GM19023 (cell line): ENCODE data around the gene RAB44.

ENCODE experiments used
- ATAC-seq: cut with Tn5 transposase; IDR thresholded peaks from one replicate; pipeline ENCODE4 v1.9.1; 2021; ENCODE audit warnings: mild to moderate bottlenecking, moderate library complexity; ENCODE audit not compliant: unreplicated experiment

Gene RAB44

DNA sequence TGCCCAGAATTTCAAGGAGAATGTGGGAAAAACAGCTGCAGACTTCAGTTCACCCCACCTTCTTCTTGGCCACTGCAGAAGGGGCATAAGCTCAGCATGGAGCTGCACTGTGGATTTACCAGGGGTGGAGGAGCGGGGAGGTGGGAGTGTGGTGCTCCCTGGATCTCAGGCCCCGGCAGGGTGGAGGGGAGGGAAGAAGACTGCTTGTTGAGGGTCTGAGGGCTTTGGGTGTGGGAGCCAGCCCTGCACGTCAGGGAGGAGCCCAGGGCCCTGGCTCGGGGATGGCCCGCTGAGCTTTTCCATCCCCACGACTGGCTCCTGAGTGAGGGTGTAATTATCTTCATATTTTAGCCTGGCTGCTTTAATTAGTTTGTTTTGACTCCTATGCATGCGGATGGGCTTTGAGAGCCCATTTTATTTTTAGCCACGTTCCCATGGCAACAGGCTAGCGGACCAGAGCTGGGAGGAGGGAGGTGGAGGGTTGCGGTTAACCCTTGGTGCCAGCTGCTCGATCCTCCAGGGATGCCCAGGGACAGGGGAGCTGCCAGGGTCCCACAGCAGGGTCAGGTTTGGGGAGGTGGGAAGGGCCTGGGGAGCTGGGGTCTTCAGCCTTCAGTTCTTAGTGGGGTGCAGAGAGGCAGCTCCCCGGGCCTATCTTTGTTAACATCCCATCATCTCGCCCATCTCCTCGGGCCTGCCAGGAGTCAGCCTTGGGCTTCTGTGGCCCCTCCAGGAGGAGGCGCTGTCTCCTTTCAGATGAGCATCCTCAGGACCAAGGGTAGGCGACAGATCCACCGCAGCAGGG lies 68.2 kb downstream of the RAB44 start:
- peak; percentile 88 for ATAC-seq

DNA sequence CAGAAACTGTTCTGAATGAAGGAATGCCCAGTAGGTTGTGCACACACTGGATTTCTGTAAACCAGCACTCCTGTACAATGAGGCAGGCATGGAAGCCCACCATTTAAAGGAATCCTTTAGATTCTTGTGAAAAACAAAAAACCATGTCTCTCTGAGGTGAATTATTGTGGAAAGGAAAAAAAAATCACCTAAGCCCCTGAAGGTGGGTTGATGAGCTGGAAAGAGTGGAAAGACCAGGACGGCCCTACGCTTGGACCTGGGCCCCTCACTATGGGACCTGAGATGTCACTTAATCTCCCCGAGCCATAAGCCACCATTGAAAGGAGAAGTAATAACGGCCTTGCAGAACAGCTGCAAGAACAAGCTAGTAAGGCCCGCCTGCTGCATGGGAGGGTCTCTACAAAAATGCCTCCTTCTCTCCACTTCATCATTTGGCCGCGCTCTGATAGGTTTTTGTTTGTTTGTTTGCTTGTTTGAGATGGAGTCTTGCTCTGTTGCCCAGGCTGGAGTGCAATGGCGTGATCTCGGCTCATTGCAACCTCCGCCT lies 68.8 kb downstream of the RAB44 start:
- ATAC-seq = no peak

DNA sequence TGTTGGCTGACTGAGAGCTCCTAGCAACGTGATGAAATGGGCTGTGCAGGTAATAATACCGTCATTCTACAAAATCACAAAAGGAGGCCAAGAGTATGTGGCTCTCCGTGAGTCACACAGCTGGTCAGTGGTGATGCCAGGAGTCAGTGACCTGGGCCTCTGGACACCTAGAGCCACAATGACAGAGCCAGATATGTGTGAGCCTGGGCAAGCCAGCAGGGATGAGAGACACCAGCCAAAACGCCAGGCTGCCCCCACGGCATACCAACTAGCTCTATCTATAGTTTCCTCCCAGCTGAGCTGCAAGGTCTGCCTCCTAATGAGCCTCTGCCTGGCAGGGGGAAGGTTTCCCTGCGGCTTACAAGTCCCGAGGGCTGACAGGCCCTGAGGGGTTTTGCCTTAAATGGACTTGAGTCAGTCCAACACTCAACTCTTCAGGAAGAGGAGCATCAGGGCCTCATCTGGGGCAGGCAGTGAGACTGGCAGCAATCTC lies 71.6 kb downstream of the RAB44 start:
- no peak for ATAC-seq

DNA sequence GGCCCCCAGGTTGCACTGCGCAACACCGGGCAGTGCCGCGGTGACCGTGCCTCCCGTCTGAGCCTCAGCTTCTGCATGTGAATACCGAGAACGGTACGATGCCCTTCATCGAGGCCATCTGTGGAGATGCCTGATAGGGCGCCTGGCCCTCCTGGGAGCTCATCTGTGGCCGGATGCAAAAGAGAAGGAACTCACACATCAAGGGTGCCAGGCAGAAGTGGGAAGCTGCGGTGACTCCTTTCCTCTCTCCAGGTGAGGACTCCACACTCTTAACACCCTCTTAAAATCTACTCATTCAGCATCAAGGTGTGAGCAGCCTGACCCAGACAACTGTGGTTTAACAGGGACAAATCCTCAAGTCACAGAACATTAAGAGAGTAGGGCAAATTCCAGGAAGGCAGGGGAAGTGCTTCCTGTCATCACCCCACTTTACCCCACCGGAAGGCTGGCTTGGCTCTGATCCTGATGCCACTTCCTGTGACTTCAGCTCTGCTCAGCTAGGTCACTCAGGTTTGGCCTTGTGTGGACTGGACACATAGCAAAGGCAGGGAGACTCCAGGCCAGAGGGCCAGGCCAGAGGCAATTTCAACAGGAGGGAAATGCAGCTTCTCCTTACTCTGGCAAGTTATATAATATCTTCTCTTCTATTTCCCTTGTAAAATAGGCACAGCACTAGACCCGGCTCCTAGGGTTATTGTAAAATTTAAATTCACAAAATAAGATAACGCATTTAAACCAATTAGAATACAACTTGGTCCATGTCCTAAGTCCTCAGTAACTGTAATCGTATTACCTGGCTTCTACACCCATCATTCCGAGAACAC lies 72.3 kb downstream of the RAB44 start:
- ATAC-seq = no peak

DNA sequence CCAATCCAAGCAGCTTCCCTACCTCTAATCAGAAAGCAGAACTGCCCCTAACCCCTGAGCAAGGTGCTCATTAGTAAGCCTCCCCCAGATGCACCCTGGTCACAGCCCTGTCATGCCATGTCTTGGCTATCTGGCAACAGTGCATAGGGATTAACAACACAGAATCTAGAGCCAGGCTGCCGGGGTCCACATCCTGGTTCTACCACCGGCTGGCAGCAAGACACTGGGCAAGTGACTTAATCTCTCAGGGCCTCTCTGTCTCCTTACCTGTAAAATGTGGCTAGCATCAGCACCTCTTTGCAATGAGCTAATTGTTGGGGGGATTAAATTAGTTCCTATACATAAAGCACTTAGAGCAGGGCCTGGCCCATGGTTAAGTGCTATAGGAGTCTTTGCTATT lies 73.5 kb downstream of the RAB44 start:
- ATAC-seq = no peak

DNA sequence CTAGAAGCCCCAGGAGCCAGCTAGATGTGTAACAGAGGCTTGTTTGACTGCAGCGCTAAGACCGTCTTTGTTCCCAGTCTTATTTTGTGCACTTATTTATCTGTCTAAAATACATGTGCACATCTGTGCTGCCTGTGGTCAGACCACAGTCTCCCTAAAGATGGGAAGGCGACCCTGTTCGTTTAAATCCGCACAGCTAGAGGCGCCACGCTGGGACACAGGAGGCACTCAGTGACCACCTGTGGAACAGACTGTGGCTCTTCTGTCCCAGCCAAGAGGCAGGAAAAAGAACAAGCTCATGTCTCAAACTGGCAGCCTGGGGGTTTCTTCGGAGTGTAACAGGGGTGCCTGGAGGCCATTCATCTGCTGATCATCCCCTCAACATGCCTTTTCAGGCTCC lies 74.8 kb downstream of the RAB44 start:
- no peak for ATAC-seq

DNA sequence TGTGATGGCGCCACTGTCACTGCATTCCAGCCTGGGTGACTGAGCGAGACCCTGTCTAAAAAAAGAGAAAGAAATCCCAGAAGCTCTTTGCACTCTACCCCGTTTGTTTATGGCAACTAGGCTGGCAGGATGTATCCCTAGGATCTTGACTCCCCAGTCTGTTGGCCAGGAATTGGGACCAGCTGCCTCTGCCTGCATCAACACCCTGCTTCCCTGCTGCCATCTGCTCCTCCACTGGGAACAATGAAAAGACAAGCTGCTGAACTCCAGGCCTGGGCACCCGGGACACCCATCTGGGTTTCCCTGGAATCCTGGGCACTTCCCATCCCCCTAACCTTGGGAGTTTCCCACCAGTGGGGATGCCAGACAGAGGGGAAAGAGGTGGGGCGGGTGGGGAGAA lies 76.7 kb downstream of the RAB44 start:
- ATAC-seq = no peak

DNA sequence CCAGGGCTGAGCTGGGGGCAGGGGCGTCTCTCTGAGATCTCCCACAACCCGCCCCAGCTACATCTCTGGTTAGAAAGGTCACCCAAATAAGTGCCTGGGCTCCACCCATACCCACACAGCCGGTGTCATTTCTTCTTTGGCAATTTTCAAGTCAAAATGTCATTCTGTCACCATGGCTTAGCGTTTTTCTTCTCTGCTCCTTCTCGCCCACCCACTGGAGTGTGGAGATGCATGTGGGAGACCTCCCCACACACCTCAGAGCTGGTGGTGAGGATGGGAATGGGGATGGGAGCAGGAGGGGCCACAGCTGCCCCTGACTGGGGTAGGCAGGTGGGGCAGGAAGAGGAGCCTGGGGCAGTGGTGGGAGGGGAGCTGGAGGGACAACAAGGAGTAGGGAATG lies 78.5 kb downstream of the RAB44 start:
- no peak for ATAC-seq

DNA sequence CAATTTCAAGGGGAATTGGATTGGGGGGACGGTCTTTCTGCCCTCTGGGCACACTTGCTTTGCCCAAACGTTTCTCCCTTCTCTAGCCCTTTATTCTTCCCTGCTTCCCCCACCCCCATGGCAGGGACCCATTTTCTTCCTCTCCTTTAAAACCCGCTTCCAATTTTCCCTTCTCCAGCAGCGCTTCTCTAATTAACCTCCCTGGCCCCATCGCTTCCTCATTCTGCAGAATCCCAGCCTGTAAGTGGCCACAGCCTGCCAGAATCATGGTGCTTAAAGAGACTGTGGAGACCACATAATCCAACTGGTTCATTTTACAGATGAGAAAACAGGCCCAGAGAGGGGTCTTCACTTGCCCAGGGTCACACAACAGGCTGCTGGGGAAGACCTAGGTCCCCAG lies 80.2 kb downstream of the RAB44 start:
- no peak for ATAC-seq

DNA sequence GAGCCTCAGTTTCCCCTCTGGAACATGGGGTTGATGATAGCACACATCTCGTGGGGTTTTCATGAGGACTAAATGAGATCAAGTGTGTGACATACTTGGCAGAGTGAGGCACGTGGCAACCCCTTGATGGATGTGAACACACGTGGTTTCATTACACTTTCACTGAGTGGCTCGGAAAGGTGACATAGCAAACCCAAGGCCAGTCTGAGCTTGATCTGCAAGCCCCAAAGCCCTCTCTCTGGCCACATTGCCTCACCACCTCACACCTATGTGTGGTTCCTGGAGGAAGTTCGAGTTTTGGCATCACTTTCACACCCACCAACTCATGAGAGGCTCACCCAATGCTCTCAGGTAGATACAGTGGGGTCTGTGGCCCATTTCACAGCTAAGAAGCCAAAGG lies 81.6 kb downstream of the RAB44 start:
- ATAC-seq = no peak

DNA sequence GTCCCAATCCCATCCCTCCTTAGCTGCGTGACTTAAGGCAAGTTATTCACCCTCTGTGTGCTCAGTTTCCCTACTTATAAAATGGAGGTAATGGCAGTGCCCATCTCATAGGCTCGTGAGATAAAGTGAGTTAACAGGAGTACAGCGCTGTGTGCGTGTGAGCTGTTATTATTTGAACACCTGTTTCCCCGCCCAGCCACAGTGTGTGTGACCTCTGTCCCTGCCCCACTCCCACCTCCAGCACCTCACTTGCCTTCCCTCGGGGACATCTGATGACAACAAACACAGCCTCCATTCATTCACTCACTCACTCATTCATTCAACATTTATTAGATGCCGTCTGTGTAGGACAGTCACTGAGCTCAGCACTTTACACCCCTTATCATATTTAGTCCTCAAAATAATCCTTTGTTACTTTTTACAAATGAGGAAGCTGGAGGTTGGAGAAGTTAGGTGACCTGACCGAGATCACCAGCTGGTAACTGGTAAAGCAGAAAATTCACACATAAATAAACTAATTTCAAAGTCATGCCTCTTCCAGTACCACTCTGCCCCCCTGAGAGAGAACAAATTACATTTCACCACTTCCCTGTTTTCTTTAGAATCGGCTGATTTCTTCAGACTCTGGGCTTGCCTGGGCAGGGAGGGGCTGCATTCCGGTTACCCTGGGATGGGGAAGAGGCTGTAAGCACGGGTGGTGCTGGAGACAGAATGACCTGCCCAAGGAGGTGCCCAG lies 83.0 kb downstream of the RAB44 start:
- no peak for ATAC-seq

DNA sequence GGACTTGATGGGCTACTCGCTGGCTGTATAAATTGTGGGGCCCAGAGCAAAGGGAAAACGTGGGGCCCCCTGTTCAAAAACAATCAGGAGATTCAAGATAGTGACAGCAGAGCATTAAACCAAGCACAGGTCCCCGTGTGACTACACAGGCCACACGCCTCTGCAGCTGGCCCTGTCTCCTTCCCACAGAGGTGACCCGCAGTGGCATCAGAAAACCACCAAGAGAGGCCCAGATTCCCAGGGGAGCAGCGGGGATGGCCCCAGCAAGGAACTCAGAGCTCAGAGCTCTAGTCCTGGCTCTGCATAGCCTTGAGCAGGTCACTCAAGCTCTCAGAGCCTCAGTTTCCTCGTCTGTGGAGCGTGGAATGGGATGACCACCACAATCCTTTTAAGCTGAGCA lies 84.0 kb downstream of the RAB44 start:
- ATAC-seq = no peak
